ENCODE results near the gene XYLT1.

XYLT1 gene

DNA sequence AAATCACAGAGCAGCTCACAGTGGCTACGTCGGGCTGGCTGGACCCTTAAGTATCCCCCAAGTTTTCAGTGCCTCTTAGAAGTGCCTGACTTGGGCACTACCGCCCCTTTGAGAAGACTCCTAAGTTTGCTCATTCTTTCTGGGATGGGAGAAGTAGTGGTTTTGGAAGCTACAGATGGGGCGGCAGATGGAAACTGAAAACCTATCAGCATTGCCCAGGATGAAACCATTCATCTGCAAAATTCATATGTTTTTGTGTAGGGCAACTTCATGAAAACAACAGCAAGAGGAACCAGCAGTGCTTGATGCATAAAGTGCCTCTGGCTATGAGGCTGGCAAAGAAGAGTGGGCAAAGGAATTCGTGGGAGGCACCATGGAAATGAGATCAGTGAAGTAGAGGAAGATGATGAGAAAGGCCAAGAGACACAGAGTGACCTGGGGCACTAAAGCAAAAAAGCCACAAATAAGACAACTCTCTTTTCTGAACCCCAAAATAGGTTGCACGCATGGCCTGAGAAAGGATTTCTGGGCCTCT is 277.1 kb downstream of the XYLT1 start:
- TF ChIP-seq CTCF (IDR thresholded peaks at IDR 0.05; ENCODE audit: extremely low read depth, insufficient read depth, missing control alignments), result no peak
- no peak for DNase-seq (ENCODE audit: low spot score)
- in situ Hi-C loops (cut with MboI; ENCODE audit: low pct_unique_long_range_greater_than_20kb, low sequenced_read_pairs, unreplicated experiment), result no loop called here

DNA sequence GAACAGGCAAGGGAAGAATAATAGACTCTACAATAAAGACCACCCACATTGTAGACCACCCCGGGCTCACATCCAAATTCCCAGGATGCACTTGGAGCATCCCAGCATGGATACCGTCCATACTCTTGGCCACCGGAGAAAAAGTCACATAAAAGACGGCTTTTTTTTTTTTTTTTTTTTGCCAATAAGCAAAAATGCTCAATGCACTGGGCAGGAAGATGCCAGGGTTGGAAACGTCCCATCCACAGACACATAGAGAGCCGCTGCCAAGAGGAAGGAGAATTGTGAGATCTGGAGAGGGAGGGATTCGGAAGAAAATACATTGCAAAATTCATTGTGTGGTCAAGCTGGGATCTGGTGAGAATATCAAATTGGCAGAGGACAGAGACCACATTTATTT is 286.7 kb downstream of the XYLT1 start:
- DNase-seq (ENCODE audit: low spot score), result no peak
- no peak for TF ChIP-seq CTCF (IDR thresholded peaks at IDR 0.05; ENCODE audit: extremely low read depth, insufficient read depth, missing control alignments)
- in situ Hi-C loops (cut with MboI; ENCODE audit: low pct_unique_long_range_greater_than_20kb, low sequenced_read_pairs, unreplicated experiment), result no loop called here

DNA sequence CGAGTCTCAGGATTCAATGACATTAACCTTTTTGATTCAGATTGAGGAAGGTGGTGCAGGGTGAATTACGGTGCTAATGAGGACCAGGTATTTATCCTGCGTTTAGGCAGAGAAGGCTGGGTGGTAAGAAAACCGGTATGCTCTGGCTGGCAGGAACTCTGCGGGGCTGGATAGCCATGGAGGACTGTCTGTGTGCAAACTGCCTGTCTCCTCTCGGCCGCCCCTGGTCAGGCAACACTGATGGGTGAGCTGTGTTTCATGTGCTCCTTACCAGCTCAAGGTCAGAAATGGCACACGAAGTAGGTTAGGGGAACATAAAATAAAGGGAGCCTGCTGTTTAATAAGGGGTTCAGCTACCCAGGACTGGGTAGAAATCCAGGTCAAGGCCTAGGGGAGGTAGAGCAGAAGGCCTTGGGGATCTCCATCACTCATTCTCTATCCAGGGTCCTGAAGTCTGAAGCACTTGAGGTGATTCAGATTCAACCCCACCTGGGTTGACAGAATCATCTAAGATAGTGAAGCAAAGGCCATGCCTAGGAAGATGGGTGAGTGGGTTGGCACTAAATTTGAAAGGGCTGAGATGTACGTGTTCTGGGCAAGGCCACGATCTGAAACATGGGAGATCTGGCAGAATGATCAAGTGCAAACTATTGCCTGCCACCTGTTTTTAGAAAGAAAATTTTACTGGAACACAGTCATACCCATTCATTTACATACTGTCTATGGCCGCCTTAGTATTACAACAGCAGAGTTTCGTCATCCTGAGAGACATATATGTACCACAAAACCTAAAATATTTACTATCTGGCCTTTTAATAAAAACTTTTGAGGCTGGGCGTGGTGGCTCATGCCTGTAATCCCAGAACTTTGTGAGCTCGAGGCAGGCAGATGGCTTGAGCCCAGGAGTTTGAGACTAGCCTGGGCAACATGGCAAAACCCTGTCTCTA is 292.5 kb downstream of the XYLT1 start:
- TF ChIP-seq CTCF (IDR thresholded peaks at IDR 0.05; ENCODE audit: extremely low read depth, insufficient read depth, missing control alignments), result no peak
- no peak for DNase-seq (ENCODE audit: low spot score)
- in situ Hi-C loops (cut with MboI; ENCODE audit: low pct_unique_long_range_greater_than_20kb, low sequenced_read_pairs, unreplicated experiment), result no loop called here

- no peak for DNase-seq (ENCODE audit: low spot score)
- in situ Hi-C loops (cut with MboI; ENCODE audit: low pct_unique_long_range_greater_than_20kb, low sequenced_read_pairs, unreplicated experiment), result no loop called here
- TF ChIP-seq CTCF (IDR thresholded peaks at IDR 0.05; ENCODE audit: extremely low read depth, insufficient read depth, missing control alignments), result no peak
These were observed 293.4 kb downstream of the XYLT1 start for GRCh38 chr16:17177242-17177958.

GRCh38 chr16:17176199-17176598 is 294.6 kb downstream of the XYLT1 start:
- no peak for DNase-seq (ENCODE audit: low spot score)
- TF ChIP-seq CTCF (IDR thresholded peaks at IDR 0.05; ENCODE audit: extremely low read depth, insufficient read depth, missing control alignments), result no peak
- in situ Hi-C loops (cut with MboI; ENCODE audit: low pct_unique_long_range_greater_than_20kb, low sequenced_read_pairs, unreplicated experiment), result no loop called here

- no peak for TF ChIP-seq CTCF (IDR thresholded peaks at IDR 0.05; ENCODE audit: extremely low read depth, insufficient read depth, missing control alignments)
- DNase-seq (ENCODE audit: low spot score), result no peak
- in situ Hi-C loops (cut with MboI; ENCODE audit: low pct_unique_long_range_greater_than_20kb, low sequenced_read_pairs, unreplicated experiment), result no loop called here
These were observed 297.5 kb downstream of the XYLT1 start for GRCh38 chr16:17173281-17173680.

All from GM13977 (cell line).